ENCODE measurements around the gene PTPRD.

The PTPRD gene

DNA sequence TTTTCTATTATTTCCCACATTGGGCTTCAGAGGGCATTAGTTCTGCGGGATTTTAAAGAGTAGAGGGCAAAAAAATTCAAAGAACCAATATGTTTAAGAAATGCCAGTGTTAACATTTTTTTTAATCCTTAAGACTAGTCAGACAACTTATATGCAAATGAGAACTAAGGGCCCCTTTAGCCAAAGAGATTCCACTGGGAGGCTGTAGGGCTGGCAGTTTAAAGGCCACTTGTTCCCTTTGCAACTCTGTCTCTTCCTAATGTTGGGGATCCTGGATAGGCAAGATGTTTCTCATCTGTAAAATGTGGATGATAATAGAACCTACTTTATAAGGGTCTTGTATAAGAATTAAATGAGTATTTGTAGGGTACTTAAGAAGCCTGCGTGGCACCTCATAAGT lies 1395.9 kb downstream of the PTPRD start:
- Mint-ChIP-seq H3K4me1 (ENCODE audit: low read depth) (no peaks in the 10 kb centered on the region), H3K9me3 (no peaks in the 10 kb centered on the region), H3K27me3 (no peaks in the 10 kb centered on the region)

GRCh38 chr9:9215050-9215449 lies 1397.8 kb downstream of the PTPRD start:
- Mint-ChIP-seq H3K4me3 (no peak overlapping the region), H3K36me3 (ENCODE audit: low read depth) (no peaks in the 10 kb centered on the region), H3K9me3 (no peaks in the 10 kb centered on the region), H3K27me3 (no peaks in the 10 kb centered on the region), H3K27ac (no peak overlapping the region), H3K4me1 (ENCODE audit: low read depth) (no peaks in the 10 kb centered on the region)
- DNase-seq: no peak

More for the DNA sequence above, 1395.9 kb downstream of the PTPRD start:
- no peak overlapping the region for H3K27ac Mint-ChIP-seq
- DNase-seq: no peak
- H3K36me3 Mint-ChIP-seq (ENCODE audit: low read depth): no peaks in the 10 kb centered on the region
- H3K4me3 Mint-ChIP-seq: no peak overlapping the region

DNA sequence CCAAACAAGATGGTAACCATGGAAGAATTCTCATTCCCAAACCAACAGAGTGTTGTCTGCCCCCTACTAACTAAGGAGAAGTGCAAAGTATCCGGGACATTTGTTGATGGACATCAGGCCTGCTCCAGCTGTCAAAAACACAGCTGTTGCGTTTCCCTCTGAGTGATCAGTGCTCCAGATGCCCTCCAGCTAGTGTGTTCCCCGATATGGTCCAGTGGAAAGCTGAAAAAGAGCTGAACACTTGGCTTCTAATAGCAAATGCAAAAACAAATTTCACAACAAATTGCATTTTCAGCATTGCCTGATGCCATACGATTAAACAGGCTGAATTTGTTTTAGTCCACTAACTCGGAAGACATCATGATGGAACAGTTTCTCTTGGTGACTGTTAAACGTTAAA lies 1398.7 kb downstream of the PTPRD start:
- no peak overlapping the region for H3K4me3 Mint-ChIP-seq
- H3K9me3 Mint-ChIP-seq: no peaks in the 10 kb centered on the region
- no peaks in the 10 kb centered on the region for H3K36me3 Mint-ChIP-seq (ENCODE audit: low read depth)
- no peaks in the 10 kb centered on the region for H3K27me3 Mint-ChIP-seq
- no peak overlapping the region for H3K27ac Mint-ChIP-seq
- no peak for DNase-seq
- no peaks in the 10 kb centered on the region for H3K4me1 Mint-ChIP-seq (ENCODE audit: low read depth)

GRCh38 chr9:9212963-9213362 lies 1399.8 kb downstream of the PTPRD start:
- Mint-ChIP-seq H3K27ac (no peak overlapping the region), H3K9me3 (no peaks in the 10 kb centered on the region), H3K4me3 (no peak overlapping the region), H3K4me1 (ENCODE audit: low read depth) (no peaks in the 10 kb centered on the region), H3K27me3 (no peaks in the 10 kb centered on the region), H3K36me3 (ENCODE audit: low read depth) (no peaks in the 10 kb centered on the region)
- no peak for DNase-seq

- Mint-ChIP-seq H3K4me3 (no peak overlapping the region), H3K9me3 (peaks cover 3% of the 10 kb centered on the region), H3K27ac (no peak overlapping the region), H3K4me1 (ENCODE audit: low read depth) (no peaks in the 10 kb centered on the region), H3K36me3 (ENCODE audit: low read depth) (no peaks in the 10 kb centered on the region), H3K27me3 (no peaks in the 10 kb centered on the region)
- no peak for DNase-seq
Measured at GRCh38 chr9:9202276-9202675, 1410.5 kb downstream of the PTPRD start.

DNA sequence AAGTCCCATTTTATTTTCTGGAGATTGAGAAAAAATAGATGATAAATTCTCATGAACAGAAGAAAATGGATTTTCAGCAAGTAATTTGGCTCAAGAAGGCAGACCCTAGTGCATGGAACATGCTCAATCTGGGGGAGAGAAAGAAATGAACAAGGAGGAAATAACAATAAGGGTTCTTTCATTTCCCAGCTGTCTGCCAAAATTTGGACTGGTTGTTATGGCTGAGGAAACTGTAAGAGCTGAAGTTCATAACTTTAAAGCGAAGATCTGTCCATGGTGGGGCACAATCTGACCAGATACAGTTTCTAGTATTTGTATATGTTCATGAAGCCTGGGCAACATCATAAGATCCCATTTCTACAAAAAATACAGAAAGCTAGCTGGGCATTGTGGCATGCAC lies 1426.7 kb downstream of the PTPRD start:
- H3K9me3 Mint-ChIP-seq: peaks cover 6% of the 10 kb centered on the region
- H3K4me1 Mint-ChIP-seq (ENCODE audit: low read depth): no peaks in the 10 kb centered on the region
- H3K27ac Mint-ChIP-seq: no peak overlapping the region
- DNase-seq: no peak
- H3K4me3 Mint-ChIP-seq: no peak overlapping the region
- H3K36me3 Mint-ChIP-seq (ENCODE audit: low read depth): no peaks in the 10 kb centered on the region
- no peaks in the 10 kb centered on the region for H3K27me3 Mint-ChIP-seq

- DNase-seq: no peak
- Mint-ChIP-seq H3K4me3 (no peak overlapping the region), H3K4me1 (ENCODE audit: low read depth) (no peaks in the 10 kb centered on the region), H3K27ac (no peak overlapping the region), H3K27me3 (no peaks in the 10 kb centered on the region), H3K36me3 (ENCODE audit: low read depth) (no peaks in the 10 kb centered on the region), H3K9me3 (no peaks in the 10 kb centered on the region)
Measured at GRCh38 chr9:9182431-9182830, 1430.4 kb downstream of the PTPRD start.

- H3K36me3 Mint-ChIP-seq (ENCODE audit: low read depth): no peaks in the 10 kb centered on the region
- no peaks in the 10 kb centered on the region for H3K27me3 Mint-ChIP-seq
- H3K27ac Mint-ChIP-seq: no peak overlapping the region
- H3K4me1 Mint-ChIP-seq (ENCODE audit: low read depth): no peaks in the 10 kb centered on the region
- peaks cover 2% of the 10 kb centered on the region for H3K9me3 Mint-ChIP-seq
- no peak for DNase-seq
- H3K4me3 Mint-ChIP-seq: no peak overlapping the region
Measured at GRCh38 chr9:9177081-9177480, 1435.7 kb downstream of the PTPRD start.

DNA sequence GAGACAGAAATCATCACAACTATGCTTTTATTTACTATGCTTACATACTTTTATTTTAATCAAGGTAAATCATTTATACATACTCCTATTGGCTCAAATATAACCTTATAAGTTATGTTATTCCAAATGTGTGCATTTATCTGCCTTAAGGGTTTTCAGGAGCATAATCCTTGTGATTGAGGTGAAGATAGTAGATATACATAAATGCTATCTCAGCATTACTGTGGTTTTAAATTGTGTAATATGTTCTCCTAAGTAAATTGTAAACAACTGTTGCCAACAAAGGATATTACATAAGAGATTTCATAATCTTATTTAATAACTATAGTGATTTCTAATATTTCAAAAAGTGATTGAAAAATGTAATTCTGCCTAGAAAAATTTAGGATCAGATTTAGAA lies 1438.4 kb downstream of the PTPRD start:
- Mint-ChIP-seq H3K36me3 (ENCODE audit: low read depth) (no peaks in the 10 kb centered on the region), H3K27me3 (no peaks in the 10 kb centered on the region), H3K27ac (no peak overlapping the region), H3K4me3 (no peak overlapping the region), H3K4me1 (ENCODE audit: low read depth) (no peaks in the 10 kb centered on the region), H3K9me3 (peaks cover 2% of the 10 kb centered on the region)
- no peak for DNase-seq

GRCh38 chr9:9173264-9173663 lies 1439.5 kb downstream of the PTPRD start:
- H3K27ac Mint-ChIP-seq: no peak overlapping the region
- H3K4me1 Mint-ChIP-seq (ENCODE audit: low read depth): no peaks in the 10 kb centered on the region
- no peak overlapping the region for H3K4me3 Mint-ChIP-seq
- no peaks in the 10 kb centered on the region for H3K27me3 Mint-ChIP-seq
- H3K36me3 Mint-ChIP-seq (ENCODE audit: low read depth): no peaks in the 10 kb centered on the region
- H3K9me3 Mint-ChIP-seq: peaks cover 2% of the 10 kb centered on the region
- no peak for DNase-seq

DNA sequence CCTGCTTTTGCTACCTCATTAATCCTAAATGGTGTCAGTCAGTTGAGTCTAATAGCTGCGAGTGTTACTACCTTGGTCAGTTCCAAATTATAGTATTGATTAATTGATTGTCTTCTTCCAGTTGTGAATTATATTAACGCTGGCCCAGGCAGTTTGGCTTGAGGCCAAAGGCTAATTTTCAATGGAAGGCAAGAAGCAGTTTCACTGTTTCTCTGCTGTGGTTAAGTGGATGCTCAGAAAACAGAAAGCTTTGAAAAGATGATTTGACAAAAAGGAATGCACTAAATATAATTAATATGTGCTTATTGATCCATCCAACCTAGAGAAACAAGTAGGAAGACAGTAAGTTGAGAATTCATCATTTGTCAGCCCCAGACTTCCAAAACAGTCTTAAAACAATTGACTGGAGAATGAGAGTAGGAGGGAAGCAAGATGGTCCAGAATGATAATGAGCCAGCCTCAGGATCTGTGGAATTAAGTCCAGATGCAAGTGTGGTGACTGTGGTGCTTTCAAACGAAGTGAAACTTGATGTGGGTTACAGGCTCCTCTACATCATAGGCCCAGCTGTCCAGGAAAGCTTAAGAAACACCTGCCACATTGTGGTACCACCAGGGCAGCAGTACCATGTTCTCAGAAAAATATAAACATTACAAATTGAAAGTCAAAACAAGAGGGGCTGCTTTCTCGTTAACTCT lies 1442.2 kb downstream of the PTPRD start:
- Mint-ChIP-seq H3K4me1 (ENCODE audit: low read depth) (no peaks in the 10 kb centered on the region), H3K36me3 (ENCODE audit: low read depth) (no peaks in the 10 kb centered on the region), H3K27me3 (no peaks in the 10 kb centered on the region), H3K27ac (no peak overlapping the region), H3K9me3 (peaks cover 3% of the 10 kb centered on the region), H3K4me3 (no peak overlapping the region)
- no peak for DNase-seq

- Mint-ChIP-seq H3K4me3 (no peak overlapping the region), H3K4me1 (ENCODE audit: low read depth) (no peaks in the 10 kb centered on the region), H3K36me3 (ENCODE audit: low read depth) (no peaks in the 10 kb centered on the region), H3K9me3 (no peaks in the 10 kb centered on the region), H3K27me3 (no peaks in the 10 kb centered on the region), H3K27ac (no peak overlapping the region)
- no peak for DNase-seq
Measured at GRCh38 chr9:9142001-9142400, 1470.8 kb downstream of the PTPRD start.

- DNase-seq: no peak
- Mint-ChIP-seq H3K4me1 (ENCODE audit: low read depth) (no peaks in the 10 kb centered on the region), H3K4me3 (no peak overlapping the region), H3K36me3 (ENCODE audit: low read depth) (no peaks in the 10 kb centered on the region), H3K9me3 (peaks cover 5% of the 10 kb centered on the region), H3K27ac (no peak overlapping the region), H3K27me3 (no peaks in the 10 kb centered on the region)
Measured at GRCh38 chr9:9133526-9133925, 1479.3 kb downstream of the PTPRD start.

DNA sequence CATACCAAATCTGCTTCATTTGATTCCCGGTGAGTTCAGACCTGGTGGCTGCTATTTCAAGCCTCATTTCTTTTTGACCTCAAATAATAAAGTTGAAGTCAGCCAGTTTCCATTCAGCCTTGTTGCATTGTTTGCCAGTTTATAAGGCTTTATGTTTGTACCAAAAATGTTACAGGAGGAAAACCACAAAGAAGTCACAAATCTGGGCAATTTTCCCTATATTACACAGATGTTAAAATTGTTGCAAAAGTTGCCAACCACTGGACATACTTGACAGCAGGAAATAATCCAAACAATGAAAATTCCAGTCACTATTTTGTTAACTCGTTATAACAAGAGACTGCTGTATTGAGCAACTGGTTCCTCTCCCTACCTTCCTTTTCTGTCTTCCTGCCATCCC lies 1488.2 kb downstream of the PTPRD start:
- no peaks in the 10 kb centered on the region for H3K36me3 Mint-ChIP-seq (ENCODE audit: low read depth)
- H3K4me1 Mint-ChIP-seq (ENCODE audit: low read depth): no peaks in the 10 kb centered on the region
- no peak overlapping the region for H3K4me3 Mint-ChIP-seq
- no peak for DNase-seq
- peaks cover 3% of the 10 kb centered on the region for H3K9me3 Mint-ChIP-seq
- H3K27me3 Mint-ChIP-seq: no peaks in the 10 kb centered on the region
- H3K27ac Mint-ChIP-seq: no peak overlapping the region

DNA sequence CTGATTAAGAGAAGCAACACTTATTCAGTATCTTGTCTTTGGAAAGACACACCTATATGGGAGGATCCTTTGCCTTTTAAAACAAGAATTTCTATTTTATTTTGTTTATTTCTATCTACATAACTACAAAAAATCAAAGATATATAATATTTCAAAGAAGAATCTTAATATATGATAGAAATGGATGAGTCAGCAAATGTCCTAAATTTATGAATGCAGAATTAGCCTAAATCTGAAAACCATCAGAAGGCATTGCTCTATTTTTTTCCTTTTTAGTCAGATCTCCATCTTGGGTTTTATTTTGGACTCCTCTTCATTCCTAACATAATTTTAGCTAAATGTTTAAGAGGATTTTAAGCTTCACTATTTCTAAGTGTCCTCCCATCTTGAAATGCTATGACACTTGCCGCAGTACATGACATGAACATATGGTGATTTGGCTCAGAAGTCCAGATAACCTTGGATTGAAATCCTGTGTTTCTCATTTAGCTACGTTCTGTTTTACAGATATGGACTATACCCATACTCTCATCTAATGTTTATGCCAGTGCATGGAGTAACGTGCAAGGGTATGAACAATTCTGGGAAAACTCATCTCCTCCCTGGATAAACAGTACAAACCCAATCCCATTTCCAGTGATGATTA lies 1490.4 kb downstream of the PTPRD start:
- H3K27ac Mint-ChIP-seq: no peak overlapping the region
- no peaks in the 10 kb centered on the region for H3K36me3 Mint-ChIP-seq (ENCODE audit: low read depth)
- DNase-seq: no peak
- no peaks in the 10 kb centered on the region for H3K4me1 Mint-ChIP-seq (ENCODE audit: low read depth)
- H3K27me3 Mint-ChIP-seq: no peaks in the 10 kb centered on the region
- peaks cover 3% of the 10 kb centered on the region for H3K9me3 Mint-ChIP-seq
- no peak overlapping the region for H3K4me3 Mint-ChIP-seq

Measured in activated T-cell treated with anti-CD3 and anti-CD28 coated beads, Interleukin-2, amount 50 U/mL, for 24 hours (primary cell).